Sciatic nerve (tissue), 2 donors: ENCODE results near the gene MYO3B. TPM values are rescaled to one million over a fixed set of nuclear protein-coding genes. Genes with fewer than 3 reads are reported as not detected.
A peak's percentile ranks its signal among the peaks of the same experiment; 100 is the strongest.
"Not testable (repeated sequence)": the region's sequence is repeated elsewhere in the genome, so short reads cannot be mapped to it uniquely, and the experiment has no call there.

Source experiments
- ATAC-seq: fragments of 200-7000 bp; cut with Tn5 transposase; one replicate; pipeline ENCODE4 v1.9.1; 2020; ENCODE audit warnings: mild to moderate bottlenecking, moderate library complexity
- DNase-seq: peaks from one replicate; pipeline ENCODE4 v3.0.0-alpha.2; 2020; ENCODE audit warnings: low spot score
- intact Hi-C: fragments of 100-400 bp; cut with DNase I; formaldehyde crosslinking; loops from one replicate; pipeline ENCODE4 v1.14.2; 2022
- total RNA-seq: library from RNA; stranded (reverse); fragmentation: NEBNext Ultra II Directional; extraction: Animal tissue kit (Norgen Biotek cat#: 25700); gene quantifications from one replicate; pipeline ENCODE4 v1.2.1, GENCODE V29; 2021
- donor health status: DM: no; HTN: no; CAD: no.
- donor health status: DM: no; HTN: no; CAD: no.

Gene MYO3B
- total RNA-seq, 1 donor from 2014 or later, result 0.13 TPM

DNA sequence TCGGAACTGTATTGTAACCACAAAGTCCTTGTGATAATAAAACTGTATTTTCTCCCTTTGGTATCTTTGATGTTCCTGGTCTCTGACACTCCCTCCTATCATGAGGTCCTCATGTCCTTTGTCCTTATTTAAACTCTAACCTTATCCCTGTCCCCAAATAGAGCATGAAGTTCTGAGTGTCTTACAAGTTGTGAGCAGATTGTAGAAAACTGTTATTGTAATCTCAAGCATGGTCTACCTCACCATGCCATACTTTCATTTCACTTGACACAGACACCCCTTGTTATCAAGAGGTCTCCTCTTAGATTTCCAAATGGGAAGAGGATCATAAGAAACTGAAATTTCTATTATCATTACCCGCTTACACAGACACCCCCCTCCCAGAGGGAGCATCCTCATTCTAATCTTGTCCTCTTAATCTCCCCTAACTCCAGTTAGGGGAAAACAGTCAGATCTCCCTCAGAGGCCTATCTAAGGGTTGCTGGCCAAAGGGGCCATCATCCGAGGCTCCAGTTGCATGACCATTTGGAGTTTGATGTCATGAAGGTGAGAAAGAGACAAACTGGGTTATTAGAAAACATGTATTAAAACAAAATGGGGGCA, 29.0 kb downstream of the MYO3B start:
- DNase-seq (no peak), ATAC-seq (no peak)
- intact Hi-C loops, result no loop called here

DNA sequence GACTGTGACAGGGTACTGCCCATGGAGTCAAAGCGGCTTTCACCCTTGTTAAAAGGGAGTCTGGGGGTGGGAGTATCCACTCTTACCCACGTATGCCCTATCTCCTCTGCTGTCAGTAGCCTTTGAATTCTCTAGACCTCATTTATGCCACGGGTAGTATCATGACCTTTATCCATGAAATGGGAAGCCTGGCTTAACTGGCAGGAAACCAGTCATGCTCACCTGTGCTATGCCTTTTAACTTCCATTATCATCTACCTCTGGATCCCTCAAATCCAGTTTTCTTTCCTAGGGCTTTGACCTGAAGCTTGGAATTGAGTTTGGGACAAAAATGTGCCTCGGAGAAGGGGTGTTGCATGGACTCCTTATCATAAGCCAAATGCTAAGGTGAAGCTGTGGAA, 30.0 kb downstream of the MYO3B start:
- ATAC-seq (no peak), DNase-seq (no peak)
- intact Hi-C loops, result no loop called here

- no peak for DNase-seq
- intact Hi-C loops, result no loop called here
- ATAC-seq, result no peak
Observed at GRCh38 chr2:170208967-170209366, 31.0 kb downstream of the MYO3B start.

- ATAC-seq, result no peak
- no peak for DNase-seq
- intact Hi-C loops, result no loop called here
Observed at GRCh38 chr2:170212625-170213280, 34.8 kb downstream of the MYO3B start.

DNA sequence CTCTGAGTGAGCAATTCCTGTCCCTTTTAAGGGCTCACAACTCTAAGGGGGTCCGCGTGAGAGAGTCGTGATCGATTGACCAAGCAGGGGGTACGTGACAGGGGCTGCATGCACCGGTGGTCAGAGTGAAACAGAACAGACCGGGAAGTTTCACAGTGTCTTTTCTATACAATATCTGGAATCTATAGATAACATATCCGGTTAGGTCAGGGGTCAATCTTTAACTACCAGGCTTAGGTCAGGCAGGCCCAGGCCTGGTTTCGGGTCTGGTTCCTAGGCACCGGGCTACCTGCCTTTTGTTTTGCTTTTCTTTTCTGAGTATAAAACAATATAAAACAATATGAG, 35.3 kb downstream of the MYO3B start:
- DNase-seq, ATAC-seq, intact Hi-C loops: not testable (repeated sequence)

- ATAC-seq, result no peak
- no peak for DNase-seq
- intact Hi-C loops, result no loop called here
Observed at GRCh38 chr2:170213651-170214050, 35.7 kb downstream of the MYO3B start.

GRCh38 chr2:170214309-170214948, 36.5 kb downstream of the MYO3B start:
- no peak for ATAC-seq
- intact Hi-C loops, result no loop called here
- no peak for DNase-seq

DNA sequence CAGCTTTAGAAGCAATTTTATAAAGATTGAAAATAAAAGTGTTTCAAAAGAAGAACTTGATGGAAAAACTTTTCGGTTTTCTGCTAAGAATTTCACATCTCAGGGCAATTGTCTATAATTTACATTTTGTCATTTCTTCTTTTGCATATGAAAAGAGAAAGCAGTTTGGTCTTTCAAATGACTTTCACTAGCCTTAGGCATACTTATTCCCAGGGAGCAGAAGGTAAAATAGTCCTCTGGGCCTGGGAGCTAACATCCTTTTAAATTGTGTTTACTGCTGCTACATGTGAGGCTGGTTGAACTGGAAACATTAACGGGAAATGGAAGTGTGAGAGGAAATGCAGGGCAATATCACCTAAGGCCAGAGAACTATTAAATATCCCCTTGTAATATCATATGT, 37.1 kb downstream of the MYO3B start:
- no peak for DNase-seq
- intact Hi-C loops, result no loop called here
- ATAC-seq, result no peak

DNA sequence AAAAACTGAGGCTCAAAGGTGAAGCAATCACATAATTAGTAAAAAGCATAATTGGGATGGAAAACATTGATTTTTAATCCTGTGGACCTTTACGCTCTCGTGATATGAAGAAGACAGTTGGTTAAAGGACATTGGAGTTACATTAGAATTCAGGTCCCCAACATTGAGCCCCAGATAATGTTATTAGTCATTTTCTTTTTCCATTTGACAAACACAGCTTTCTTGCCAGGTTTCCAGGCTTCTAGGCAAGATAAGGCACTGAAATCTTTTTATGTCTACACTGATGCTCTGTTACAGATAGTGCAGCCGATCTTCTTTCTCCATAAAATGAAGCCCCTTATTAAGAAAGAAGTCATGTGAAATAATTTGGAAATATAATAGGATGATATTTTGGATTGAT, 38.5 kb downstream of the MYO3B start:
- intact Hi-C loops, result no loop called here

GRCh38 chr2:170216981-170217380, 39.0 kb downstream of the MYO3B start:
- no peak for ATAC-seq
- DNase-seq, result no peak
- intact Hi-C loops, result no loop called here

More for the DNA sequence above, 38.5 kb downstream of the MYO3B start:
- DNase-seq (no peak), ATAC-seq (no peak)

GRCh38 chr2:170217778-170218251, 39.9 kb downstream of the MYO3B start:
- peak; percentile 25 for ATAC-seq
- no peak for DNase-seq
- intact Hi-C loops, result no loop called here

GRCh38 chr2:170218456-170218855, 40.5 kb downstream of the MYO3B start:
- ATAC-seq (no peak), DNase-seq (no peak)
- intact Hi-C loops, result no loop called here

DNA sequence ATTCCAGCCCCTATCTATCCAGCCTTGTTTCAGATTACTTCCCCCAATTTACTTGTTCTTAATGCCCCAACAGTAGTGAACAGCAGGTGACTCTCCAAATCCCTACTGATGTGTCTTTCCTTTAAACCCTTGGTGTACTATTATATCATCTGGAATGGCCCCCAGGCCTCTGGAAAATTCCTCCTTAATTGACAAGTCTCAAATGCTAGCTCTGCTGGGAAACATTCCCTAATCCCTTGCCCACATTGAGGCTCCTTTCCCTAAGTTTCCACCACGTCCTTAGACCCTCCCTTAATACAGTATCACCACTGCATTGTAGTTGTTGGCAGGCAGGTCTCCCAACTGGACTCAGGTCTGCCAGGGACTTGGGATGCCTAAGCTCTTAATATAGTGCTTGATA, 41.0 kb downstream of the MYO3B start:
- intact Hi-C loops, result no loop called here
- no peak for ATAC-seq

GRCh38 chr2:170221317-170222288, 43.7 kb downstream of the MYO3B start:
- intact Hi-C loops, result no loop called here
- no peak for DNase-seq
- ATAC-seq, result peak; percentile 46

More for the DNA sequence above, 41.0 kb downstream of the MYO3B start:
- no peak for DNase-seq

GRCh38 chr2:170222298-170222697, 44.4 kb downstream of the MYO3B start:
- ATAC-seq, result no peak
- intact Hi-C loops, result no loop called here
- DNase-seq, result no peak

GRCh38 chr2:170222842-170223241, 44.9 kb downstream of the MYO3B start:
- no peak for ATAC-seq
- intact Hi-C loops, result no loop called here
- DNase-seq, result no peak

GRCh38 chr2:170224692-170225294, 46.8 kb downstream of the MYO3B start:
- ATAC-seq (no peak), DNase-seq (no peak)
- intact Hi-C loops, result no loop called here

DNA sequence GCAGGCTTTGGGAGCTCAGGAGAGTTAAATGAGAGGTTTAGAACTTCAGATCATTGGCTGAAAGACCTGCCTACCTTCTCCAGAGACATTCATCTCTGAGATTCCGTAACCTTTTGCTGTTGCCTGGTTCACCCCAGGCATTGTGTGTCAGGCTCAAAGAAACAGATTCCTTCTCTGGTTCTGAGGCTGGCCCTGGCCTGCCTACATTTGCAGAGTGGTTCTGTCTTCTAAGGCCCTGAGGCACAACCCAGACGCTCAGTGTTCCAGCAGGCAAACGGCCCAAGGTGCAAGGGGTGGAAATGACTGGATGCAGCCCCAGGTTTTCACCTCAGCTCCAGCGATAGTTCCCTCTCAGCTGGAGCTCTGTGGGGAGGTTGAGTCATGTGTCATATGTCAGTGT, 48.3 kb downstream of the MYO3B start:
- intact Hi-C loops, result no loop called here
- no peak for DNase-seq
- no peak for ATAC-seq

- intact Hi-C loops, result no loop called here
- ATAC-seq (no peak), DNase-seq (no peak)
Observed at GRCh38 chr2:170227507-170227947, 49.6 kb downstream of the MYO3B start.
